Measurements from ENCODE around the gene RFX8.
A peak's percentile ranks its signal among the peaks of the same experiment; 100 is the strongest.

The RFX8 gene

DNA sequence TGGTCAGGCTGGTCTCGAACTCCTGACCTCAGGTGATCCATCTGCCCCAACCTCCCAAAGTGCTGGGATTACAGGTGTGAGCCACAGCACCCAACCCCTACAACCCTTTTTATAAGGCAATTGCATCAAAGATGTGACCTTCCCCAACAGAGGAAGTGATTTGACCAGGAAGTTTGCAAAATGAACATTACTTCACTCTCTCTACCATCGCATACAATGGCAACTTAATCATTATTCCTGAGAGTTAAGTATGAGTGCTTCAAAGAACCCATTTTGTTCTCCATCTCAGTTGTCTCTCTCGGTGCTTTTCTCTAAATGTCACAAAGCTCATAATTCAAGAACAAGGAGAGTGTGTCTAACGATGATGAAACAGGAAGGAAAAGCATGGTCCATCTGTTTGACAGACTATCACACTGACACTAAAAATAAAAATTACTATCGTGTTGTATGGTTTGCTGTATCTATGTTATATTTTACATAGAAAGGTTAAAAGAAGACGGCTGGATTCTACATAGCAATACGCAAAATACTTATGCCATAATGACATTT, 69.5 kb downstream of the RFX8 start:
- DNase-seq = no peak

DNA sequence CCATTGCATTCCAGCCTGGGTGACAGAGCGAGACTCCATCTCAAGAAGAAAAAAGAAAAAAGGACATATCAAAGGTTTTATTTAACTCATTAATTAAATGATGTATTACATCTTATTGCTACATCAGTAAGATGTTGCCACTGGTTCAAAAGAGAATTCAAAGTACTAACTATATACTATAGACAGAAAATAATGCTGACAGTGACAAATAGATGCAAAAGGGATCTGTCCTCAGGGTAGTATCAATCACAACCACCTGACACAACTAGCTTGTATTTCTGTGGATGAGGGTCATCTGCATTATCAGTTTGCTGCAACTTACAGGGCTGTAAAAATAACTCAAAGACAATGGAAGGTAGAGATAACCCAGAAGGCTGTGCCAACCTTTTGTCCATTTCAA, 71.2 kb downstream of the RFX8 start:
- no peak for DNase-seq

DNA sequence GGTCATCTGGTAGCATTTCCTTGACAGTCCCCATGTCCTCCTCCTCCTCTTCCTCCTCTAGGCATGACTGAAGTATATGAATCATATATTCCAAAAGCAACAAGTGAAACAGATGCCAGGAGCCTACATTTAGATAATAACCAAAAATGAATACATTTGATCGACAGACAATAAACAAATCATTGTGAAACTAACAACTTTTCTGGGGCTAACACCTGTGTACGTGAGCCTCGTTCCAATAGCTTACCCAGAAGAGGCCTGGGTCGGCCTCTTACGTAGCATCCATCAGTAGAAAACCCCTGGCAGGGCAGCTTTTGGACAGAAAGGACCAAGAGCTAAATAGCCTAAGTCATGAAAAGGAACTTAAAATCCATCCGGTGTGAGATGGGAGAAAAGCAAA, 72.3 kb downstream of the RFX8 start:
- no peak for DNase-seq

DNA sequence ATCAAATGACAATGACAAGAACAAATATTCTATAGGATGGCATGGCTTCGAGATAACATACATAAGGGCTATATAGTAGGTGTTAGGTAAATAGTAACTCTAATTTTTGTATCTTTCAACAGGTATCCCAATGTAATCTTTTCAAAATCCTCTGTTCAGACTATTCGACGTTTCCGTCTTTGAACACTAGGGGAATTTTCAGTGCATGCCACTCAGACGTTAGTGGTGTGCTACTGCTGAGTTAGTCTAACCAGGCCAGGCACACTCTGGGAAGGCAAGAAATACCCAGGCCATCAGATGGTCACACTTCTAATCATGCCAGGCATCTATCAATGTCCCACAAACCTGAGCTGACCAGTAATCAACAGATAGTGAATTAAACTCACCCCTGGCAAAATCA, 73.0 kb downstream of the RFX8 start:
- no peak for DNase-seq

DNA sequence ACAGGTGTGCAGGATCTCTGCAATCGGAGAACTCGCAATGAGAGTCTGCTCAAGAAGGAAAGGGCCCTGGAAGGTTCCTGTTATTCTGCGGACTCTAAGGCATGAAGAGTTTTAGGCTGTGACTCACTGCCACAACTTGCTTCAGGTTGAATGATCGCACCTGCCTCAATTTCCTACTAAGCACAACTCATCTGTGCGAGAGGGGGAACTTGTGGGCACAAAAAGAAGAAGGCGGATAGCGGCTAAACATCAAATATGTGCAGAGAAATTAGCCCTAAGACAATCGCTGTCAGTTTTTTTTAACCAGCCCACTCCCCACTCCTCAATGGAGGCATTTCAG, 73.6 kb downstream of the RFX8 start:
- DNase-seq = no peak

DNA sequence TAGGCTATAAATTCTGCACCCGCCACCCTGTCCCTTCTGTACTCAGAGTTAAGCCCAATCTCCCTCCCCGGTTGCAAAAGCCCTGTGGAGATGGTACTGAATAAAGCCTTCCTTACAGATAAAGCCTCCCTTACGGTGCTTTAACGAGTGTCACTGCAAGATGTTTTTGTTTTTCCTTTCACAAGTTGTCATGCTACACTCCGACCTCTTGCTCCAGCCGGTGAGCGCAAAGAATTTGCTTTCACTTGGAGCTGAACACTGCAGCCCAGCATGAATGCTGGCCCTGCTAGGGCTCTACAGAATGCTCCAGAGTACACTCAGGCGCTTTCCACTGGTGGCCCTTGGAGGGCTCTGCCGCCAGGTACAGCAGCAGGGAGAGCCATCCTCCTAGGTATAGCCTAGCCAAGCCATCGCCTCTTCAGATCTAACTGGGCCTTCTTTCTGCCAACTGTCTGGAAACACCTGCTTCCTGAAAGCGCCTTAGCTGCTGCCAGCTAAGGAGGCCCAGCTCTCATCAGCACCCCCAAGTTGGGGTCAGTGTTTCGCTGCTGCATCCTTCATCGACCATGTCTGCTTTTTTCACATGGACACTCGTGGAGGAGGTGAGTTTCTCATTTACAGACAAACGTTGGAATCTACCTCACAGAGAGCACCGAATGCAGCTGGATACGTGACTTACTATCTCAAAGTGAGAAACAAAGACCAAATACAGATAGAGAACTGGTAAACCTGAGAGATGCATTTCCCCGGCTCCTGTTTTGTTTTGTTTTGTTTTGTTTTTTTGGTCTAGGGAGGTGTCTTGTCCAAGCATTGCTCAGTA, 74.2 kb downstream of the RFX8 start:
- DNase-seq = no peak

DNA sequence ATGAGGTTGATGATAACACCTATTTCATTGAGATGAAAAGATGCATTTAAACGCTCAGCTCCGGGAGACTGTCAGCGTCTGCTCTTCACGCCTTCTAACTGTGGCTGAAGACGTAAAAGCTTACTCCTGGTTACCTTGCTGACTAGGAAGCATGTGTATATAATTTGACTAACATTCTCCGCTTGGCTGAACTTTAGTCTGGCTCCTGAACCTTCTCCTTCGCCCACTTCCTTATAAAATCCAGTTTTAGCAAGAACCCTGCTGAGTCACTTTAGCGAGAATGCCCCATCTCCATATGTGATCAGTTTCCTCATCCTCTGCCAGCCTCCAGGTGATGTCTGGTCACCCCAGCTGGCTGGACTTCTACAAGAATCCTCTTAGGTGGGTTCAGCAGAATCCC, 74.9 kb downstream of the RFX8 start:
- DNase-seq = no peak

DNA sequence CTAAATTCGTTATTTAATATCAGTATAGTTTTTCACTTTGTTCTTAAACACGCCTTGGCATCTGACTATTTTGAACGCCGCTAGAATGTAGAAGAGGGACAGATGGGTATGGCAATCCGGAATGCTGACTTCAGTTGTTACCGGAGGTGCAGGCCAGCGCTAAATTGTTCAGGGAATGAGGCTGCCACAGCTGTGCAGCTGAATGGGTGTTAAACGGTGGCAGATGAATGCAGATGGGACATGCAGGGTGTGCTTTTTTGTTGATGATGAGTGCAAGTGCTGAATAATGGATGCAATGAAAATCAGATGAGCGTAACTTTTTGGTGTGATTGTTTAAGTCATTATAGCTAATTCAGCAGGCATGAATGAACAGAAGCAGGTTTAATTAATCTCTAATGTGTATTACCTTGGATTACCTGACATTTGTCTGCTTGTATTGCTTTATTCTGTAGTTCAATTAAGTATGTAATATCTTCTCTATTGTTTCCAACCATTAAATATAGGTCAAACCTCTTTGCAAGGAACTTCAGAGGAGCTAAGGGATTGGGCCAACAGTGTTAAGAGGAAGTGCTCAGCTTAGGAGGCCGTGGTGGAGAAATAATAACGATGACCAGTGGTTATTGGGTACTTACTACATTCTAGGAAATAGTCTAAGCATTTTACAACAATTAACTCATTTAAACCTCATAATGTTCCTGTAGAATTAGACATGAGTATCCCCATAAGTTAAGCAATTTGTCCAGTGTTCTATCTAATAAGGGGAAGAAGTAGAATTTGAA, 75.7 kb downstream of the RFX8 start:
- peak; percentile 83 for DNase-seq

DNA sequence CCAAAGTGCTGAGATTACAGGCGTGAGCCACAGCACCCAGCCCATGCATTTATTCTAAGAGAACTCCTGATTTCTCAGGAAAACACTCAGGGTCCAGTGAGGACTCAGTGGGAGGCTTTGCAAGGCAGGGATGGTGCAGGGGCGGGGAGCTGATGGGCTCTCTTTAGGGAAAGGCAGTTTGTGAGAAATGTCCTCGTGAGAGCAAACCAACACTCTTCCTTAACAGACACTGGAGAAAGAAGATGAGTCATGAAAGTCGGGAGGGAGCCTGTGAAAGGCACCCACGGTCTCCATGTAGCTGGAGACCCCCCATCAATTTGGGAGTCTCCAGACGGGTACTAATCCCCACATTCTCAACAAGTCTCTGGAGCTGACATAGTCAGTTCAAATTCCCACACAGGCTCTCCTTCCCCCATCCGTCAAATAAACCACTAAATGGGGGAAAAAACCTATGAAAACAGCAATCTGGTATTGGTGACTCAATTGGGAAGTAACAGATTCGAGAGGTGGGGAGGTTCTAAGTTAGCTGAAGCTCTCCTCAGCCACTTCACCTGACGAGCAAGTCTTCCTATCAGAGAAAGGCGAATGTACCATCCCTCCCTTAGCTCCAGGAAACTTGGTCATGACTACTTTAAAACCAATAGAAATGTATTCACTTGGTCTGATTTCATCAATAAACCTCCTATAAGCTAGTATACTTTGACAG, 76.6 kb downstream of the RFX8 start:
- DNase-seq = no peak

DNA sequence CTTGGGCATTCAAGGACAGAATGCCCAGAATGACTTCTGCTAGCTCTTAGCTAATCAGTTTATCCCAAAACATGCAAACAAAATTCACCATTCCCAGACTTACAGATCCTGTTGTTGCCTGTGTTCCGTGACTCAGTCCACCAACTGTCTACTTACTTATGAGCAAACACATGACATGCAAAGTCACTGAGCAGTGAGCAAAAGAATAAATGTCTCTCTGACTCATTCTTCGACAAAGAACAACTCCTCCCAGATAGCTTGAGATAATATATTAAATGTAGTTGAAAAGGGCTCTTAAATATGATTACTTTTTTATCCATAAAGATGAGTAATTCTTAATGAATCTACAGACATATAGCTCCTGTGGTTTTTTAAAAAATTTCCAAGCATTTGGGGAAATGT, 78.6 kb downstream of the RFX8 start:
- DNase-seq = no peak

DNA sequence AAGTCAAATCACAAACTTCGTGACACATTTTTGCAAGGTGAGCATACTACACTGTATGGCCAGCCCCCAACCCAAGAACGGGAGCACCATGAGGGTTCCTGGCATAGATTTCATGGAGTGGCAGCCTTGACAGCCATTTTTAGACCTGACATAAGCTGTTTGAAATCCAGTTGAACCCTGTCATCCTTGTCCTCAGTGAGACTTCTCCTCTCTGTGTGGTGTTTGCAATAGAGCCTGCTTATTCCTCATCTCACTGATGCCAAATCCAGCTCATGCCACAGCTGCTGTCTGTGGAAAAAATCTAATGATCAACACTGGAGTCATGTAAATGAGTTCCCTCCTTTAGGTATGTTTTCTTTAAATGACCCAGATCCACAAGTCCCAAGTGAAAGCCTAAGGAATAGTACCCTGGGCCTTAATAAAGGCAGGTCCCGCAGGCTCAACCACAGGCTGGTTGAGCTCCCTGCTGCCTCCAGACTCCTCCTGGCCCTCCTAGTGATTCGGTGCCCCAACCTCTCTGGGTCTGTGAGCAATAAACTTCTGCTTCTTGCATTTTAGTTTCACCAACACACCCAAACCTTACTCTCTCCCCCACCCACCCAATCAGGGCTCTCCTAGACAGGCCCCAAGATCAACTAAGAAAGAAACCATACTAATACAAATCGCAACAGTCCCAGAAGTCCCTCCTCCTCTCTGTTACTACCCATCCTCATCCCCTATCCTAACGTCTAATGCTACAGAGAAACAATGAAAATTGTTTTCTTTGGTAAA, 79.2 kb downstream of the RFX8 start:
- DNase-seq = no peak

DNA sequence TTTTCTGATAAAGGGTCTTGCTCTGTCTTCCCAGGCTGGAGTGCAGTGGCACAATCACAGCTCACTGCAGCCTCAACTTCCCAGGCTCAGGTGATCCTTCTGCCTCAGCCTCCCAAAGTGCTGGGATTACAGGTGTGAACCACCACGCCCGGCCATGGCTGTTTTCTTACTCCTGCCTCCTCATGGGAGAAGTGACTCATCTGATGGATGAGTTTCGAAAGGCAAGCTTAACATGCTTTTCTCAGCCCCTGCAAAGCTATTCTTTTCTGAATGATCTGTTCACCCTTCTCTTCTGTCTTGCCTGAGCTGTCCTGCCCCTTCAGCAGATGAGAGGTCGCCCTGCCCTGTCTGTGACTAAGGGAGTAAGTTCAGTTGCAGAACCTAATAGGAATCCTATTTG, 86.7 kb downstream of the RFX8 start:
- no peak for DNase-seq

DNA sequence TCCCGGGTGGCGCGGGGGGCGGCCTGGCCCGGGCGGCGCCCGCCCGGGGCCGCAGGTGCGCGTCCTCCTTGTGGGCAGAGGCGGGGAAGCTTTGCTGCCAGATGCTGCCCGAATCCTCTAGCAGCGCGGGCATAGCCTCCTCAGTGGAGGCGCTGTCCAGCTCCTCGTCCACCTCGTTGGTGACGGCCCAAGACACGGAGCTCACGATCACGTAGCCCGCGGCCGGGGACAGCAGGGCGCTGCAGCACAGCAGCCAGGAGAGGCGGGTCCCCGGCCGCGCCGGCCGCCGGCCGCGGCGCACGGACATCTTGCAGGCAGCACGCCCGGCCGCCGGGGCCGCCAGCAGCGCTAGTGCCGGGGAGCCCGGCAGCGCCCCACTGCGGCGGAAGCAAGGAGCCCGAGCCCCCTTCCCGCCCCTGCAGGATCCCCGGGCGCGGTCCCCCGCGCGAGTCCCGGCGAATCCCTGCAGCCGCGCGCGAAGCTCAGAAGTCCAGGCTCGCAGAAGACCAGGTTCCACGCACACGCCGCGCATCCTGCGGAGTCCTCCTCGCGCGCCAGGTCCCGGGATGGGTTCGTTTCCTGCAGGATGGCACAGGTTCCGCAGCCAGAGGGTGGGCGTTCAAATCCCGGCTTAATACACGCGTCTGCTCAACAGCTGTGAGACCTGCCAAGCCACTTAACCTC, 87.6 kb downstream of the RFX8 start, which contains the start of gene CREG2:
Gene CREG2, minus strand, starts transcription at position 353 of the 684 bp plus-strand sequence. Its CDS starts 46 bp downstream, at position 307.
- DNase-seq = no peak

DNA sequence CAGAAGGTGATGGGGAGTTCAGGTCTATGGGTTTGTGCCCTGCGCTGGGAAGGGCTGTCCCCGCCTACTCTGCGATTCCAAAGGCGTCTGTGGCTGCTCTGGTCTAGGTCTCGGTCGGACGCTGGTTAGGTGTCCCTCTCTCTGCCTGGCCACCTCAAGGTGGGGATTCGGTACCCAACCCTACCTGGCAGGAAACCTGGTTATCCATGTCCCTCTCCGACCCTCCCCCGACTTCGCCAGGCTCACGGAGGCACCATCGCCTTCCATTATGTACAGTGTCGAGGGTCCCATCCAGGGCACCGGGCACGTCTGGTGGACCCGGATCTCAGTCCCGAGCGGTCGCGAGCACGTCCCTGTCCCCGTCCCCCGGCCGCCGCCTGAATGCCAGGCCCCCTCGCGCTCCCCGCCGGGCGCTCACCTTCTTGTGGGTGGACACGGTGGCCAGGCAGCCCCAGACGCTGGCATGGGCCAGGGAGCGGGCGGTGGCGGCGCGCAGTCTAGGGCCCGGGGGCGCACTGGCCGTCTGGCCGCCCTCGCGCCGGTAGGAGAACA, 88.2 kb downstream of the RFX8 start:
- no peak for DNase-seq

DNA sequence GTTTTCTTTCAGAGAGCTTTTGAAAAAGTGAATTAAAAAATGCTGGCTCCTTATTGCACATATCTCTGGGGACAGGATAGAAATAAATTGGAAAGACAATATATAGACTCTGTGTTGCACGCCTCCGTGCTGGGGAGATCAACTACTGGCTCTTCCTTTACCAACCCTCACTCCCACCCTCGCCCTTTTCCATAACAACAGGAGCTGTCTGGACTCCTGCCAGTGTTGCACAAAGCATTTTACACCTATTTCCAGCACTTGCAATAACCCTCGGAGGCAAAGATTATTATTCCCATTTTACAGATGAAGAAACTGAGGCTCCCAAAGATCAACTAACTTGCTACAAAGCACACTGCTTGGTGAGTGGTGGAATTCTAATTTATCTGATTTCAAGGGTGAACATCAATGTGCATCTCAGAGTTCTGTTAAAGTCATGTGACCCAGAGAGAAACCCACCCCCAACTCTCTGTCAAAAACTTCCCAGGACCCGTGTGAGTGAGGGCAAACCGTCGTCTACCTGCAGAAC, 91.8 kb downstream of the RFX8 start:
- DNase-seq = no peak

DNA sequence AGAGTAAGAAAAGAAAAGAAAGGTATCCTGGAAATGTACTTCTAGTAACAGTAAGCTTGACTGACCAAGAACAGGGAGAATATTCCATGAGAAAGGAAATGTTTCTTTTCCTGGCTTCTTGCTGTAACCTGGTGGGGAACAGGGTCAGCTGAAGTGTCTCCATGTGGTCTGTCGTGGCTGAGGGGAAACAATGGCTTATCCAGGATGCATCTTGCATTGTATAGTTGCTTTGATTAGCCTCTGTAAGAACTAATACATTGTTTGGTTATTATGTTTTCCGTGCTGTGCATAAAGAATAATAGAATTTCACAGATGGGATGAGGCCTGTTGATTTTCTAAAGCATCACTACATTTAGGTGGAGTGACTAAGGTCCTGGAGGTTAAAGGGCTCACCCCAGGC, 92.5 kb downstream of the RFX8 start:
- DNase-seq = no peak

DNA sequence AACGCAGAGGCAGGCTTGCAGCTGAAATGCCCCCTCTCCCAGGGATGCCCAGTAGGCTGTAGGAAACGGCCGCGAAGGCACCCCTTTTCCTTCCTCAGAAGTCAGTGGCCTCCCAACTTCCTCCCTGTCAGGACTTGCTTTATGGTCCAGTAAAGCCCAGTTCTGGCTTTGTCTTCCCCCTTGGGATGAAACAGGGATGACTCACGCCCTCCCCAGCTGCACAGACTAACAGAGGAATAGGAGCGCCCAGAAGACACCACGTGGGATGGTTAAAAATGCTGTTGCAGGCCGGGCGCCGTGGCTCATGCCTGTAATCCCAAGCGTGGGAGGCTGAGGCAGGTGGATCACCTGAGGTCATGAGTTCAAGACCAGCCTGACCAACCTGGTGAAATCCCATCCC, 94.5 kb downstream of the RFX8 start:
- DNase-seq = no peak

DNA sequence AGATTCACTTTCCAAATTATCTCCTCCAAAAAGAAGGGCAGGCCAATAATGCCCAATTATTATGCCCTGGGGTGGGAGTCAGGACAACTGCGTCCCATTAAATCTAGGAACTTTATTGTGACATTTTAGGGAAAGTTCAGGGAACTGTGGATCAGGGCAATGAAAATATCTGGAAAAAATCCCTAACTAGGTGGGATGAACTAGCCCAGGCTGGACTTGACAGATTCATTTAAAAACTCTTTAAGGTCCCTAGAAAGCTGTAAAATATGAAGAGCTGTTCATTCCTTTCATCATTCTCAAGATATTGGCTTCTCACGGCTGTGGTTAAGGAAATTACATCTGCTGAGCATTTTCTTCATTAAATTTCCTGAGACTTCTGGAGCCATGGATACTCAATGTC, 95.8 kb downstream of the RFX8 start:
- DNase-seq = no peak

DNA sequence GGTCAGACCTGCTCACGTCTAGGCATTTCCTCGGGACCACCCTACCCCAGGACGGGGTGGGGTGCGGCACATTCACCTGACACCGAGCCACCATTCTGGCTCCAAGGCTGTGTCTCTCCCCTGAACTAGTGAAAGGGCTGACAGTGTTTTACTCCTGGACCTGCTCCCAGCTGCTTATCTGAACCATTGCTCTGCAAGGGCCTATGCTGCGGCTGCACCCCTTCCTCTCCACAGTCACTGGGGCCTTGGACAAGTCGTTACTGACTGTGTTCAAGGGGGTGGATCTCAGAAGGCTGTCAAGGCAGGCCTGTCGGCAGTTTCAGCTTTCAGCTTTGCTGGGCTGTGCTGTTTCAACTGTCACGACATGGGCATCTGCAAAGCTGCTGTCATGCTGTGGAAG, 99.3 kb downstream of the RFX8 start:
- DNase-seq = no peak

DNA sequence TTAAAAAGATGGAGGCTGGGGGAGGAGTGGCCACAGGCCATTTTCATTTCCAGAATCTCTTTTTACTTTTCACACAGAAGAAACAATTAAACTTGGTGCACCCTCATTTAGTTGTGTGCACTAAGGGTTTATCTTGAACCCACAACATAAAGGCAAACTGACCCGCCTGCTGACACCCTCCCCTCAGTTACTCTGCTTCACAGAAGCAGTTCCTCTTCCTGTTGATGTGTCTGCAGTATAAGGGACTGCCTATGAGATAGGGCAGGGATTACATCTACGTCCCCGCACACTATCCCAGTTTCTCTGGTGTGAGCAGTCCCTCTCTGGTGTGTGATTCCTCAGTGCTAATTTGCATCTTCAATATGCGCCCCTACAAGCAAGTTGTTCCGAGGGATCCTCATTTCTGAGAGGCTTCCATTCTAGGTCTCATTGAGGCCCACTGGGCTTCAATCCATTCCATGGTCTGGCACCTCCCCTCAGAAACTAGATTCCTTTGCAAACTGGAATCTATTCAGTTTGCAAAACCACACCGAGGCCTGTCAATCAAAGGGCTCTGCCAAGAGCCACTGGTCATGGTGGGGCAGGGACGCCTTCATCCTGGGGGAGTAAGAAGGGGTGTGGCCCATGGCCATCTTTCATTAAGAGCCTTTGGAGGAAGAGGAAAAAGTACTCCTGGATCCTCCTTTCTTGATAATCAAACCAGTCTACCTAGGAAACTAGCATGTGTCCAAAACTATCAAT, 99.9 kb downstream of the RFX8 start:
- no peak for DNase-seq

DNA sequence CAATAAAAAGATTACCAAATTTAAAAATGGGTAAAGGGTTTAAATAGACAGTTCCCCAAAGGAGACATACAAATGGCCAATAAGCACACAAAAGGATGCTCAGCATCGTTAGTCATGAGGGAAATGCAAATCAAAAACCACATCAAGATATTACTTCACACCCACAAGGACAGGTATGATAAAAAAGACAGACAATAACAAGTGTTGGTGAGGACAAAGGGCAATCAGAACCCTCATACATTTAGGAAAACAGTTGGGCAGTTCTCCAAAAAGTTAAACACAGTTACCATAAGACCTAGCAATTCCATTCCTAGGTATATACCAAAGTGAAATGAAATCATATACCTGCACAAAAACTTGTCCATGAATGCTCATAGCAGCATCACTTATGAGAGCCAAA, 102.1 kb downstream of the RFX8 start:
- no peak for DNase-seq

Data from DMS 273 treated with DMSO at 0.1 percent for 48 hours (cell line).